Measurements from ENCODE around the gene SOX6. TPM values are rescaled to one million over a fixed set of nuclear protein-coding genes. Genes with fewer than 3 reads are reported as not detected.

SOX6 gene
- total RNA-seq, 1 experiment from 2014 or later, result 0.21 TPM

DNA sequence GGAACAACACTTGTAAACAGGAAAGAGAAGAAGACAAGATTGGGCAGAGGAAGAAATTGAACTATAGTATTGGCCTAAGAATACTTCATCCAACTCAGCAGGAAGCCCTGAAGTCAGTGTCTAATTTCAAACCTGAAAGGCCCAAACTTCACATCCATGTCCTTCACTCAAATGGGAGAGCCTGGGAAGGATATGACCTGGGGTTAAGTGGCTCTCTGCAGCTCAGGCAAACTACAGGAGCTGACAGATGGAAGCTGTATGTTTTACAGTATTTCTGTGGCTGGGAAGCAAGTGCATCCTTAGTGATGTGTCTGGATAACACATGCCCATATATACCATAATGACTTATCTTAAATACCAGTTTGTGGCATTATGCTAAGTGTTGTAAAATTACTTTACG is 196.2 kb downstream of the SOX6 start:
- H3K27me3 ChIP-seq (ENCODE audit: control insufficient read depth, insufficient read depth, low read length), result no peaks in the 10 kb centered on the region
- in situ Hi-C loops (cut with HindIII; ENCODE audit: low pct_unique_long_range_greater_than_20kb, low sequenced_read_pairs), result no loop called here
- no peak overlapping the region for H3K27ac ChIP-seq (ENCODE audit: low read length)
- ChIA-PET CTCF (no interaction called here), POLR2A (no interaction called here)
- TF ChIP-seq SIN3A (IDR thresholded peaks at IDR 0.05; ENCODE audit: borderline replicate concordance, insufficient read depth, low read depth, low read length), result no peak
- TF ChIP-seq, protein P1, sequence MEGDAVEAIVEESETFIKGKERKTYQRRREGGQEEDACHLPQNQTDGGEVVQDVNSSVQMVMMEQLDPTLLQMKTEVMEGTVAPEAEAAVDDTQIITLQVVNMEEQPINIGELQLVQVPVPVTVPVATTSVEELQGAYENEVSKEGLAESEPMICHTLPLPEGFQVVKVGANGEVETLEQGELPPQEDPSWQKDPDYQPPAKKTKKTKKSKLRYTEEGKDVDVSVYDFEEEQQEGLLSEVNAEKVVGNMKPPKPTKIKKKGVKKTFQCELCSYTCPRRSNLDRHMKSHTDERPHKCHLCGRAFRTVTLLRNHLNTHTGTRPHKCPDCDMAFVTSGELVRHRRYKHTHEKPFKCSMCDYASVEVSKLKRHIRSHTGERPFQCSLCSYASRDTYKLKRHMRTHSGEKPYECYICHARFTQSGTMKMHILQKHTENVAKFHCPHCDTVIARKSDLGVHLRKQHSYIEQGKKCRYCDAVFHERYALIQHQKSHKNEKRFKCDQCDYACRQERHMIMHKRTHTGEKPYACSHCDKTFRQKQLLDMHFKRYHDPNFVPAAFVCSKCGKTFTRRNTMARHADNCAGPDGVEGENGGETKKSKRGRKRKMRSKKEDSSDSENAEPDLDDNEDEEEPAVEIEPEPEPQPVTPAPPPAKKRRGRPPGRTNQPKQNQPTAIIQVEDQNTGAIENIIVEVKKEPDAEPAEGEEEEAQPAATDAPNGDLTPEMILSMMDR (IDR thresholded peaks at IDR 0.05), result no peak
- no peak for TF ChIP-seq POLR2AphosphoS5 (IDR thresholded peaks at IDR 0.05; ENCODE audit: low read depth, low read length)
- TF ChIP-seq, protein P2, sequence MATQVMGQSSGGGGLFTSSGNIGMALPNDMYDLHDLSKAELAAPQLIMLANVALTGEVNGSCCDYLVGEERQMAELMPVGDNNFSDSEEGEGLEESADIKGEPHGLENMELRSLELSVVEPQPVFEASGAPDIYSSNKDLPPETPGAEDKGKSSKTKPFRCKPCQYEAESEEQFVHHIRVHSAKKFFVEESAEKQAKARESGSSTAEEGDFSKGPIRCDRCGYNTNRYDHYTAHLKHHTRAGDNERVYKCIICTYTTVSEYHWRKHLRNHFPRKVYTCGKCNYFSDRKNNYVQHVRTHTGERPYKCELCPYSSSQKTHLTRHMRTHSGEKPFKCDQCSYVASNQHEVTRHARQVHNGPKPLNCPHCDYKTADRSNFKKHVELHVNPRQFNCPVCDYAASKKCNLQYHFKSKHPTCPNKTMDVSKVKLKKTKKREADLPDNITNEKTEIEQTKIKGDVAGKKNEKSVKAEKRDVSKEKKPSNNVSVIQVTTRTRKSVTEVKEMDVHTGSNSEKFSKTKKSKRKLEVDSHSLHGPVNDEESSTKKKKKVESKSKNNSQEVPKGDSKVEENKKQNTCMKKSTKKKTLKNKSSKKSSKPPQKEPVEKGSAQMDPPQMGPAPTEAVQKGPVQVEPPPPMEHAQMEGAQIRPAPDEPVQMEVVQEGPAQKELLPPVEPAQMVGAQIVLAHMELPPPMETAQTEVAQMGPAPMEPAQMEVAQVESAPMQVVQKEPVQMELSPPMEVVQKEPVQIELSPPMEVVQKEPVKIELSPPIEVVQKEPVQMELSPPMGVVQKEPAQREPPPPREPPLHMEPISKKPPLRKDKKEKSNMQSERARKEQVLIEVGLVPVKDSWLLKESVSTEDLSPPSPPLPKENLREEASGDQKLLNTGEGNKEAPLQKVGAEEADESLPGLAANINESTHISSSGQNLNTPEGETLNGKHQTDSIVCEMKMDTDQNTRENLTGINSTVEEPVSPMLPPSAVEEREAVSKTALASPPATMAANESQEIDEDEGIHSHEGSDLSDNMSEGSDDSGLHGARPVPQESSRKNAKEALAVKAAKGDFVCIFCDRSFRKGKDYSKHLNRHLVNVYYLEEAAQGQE (IDR thresholded peaks at IDR 0.05; ENCODE audit: insufficient read depth in 1 of 2, low read depth in 2 of 2, low read length in 1 of 2), result no peak
- H3K9me3 ChIP-seq (ENCODE audit: control insufficient read depth, insufficient read depth, low read depth, low read length), result no peaks in the 10 kb centered on the region
- intact Hi-C loops (cut with micrococcal nuclease; ENCODE audit: unreplicated experiment), result no loop called here
- ATAC-seq (no peak), DNase-seq (ENCODE audit: low read depth, low spot score) (no peak)
- BruUV-seq (replicated peaks), result no TSS peak
- no peaks in the 10 kb centered on the region for H3K36me3 ChIP-seq (ENCODE audit: control insufficient read depth, insufficient read depth, low read length)
- H3K4me1 ChIP-seq (ENCODE audit: control insufficient read depth, insufficient read depth, low read length), result no peaks in the 10 kb centered on the region
- H3K4me3 ChIP-seq (ENCODE audit: low read depth in 2 of 2, low read length in 2 of 2), result no peak overlapping the region

DNA sequence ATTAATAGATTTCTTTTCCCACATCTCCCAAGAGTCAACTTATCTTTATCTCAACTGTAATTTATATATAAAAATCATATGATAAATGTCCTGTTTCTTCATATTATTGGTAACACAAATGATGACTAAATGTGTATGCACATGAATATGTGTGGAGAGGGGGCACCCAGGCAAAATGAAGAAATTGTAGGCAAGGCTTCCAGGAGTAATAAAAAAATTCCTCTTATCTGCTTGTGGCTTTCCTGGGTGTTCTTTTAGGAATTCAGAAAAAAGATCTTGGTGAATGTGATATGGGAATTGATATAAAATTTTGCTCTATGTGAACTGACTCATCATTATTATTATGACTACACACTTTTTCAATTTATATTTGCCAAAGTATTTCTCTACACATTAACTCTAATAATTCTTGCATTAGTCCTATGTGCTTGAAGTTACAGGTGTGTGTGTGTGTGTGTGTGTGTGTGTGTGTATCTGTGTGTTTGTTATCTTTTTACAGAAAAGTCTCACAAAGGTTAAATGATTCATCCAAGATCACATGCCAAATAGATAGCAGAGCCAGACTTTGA is 197.8 kb downstream of the SOX6 start:
- Histone ChIP-seq H3K9me3 (ENCODE audit: control insufficient read depth, insufficient read depth, low read depth, low read length) (no peaks in the 10 kb centered on the region), H3K4me3 (ENCODE audit: low read depth in 2 of 2, low read length in 2 of 2) (no peak overlapping the region), H3K36me3 (ENCODE audit: control insufficient read depth, insufficient read depth, low read length) (no peaks in the 10 kb centered on the region), H3K27me3 (ENCODE audit: control insufficient read depth, insufficient read depth, low read length) (no peaks in the 10 kb centered on the region), H3K4me1 (ENCODE audit: control insufficient read depth, insufficient read depth, low read length) (no peaks in the 10 kb centered on the region), H3K27ac (ENCODE audit: low read length) (no peak overlapping the region)
- ATAC-seq, result no peak
- TF ChIP-seq, protein P2 (IDR thresholded peaks at IDR 0.05; ENCODE audit: insufficient read depth in 1 of 2, low read depth in 2 of 2, low read length in 1 of 2), result no peak
- TF ChIP-seq POLR2AphosphoS5 (IDR thresholded peaks at IDR 0.05; ENCODE audit: low read depth, low read length) (no peak), SIN3A (IDR thresholded peaks at IDR 0.05; ENCODE audit: borderline replicate concordance, insufficient read depth, low read depth, low read length) (no peak)
- ChIA-PET CTCF (no interaction called here), POLR2A (no interaction called here)
- no peak for DNase-seq (ENCODE audit: low read depth, low spot score)
- in situ Hi-C loops (cut with HindIII; ENCODE audit: low pct_unique_long_range_greater_than_20kb, low sequenced_read_pairs), result no loop called here
- intact Hi-C loops (cut with micrococcal nuclease; ENCODE audit: unreplicated experiment), result no loop called here
- no TSS peak for BruUV-seq (replicated peaks)
